Measurements from ENCODE around the gene PDK4.

The PDK4 gene

GRCh38 chr7:95630702-95631458 lies 34.6 kb upstream of the PDK4 start:
- Mint-ChIP-seq H3K27ac (no peak overlapping the region), H3K27me3 (ENCODE audit: low read depth) (no peaks in the 10 kb centered on the region), H3K9me3 (no peaks in the 10 kb centered on the region), H3K4me1 (peaks cover 4% of the 10 kb centered on the region), H3K4me3 (no peak overlapping the region), H3K36me3 (ENCODE audit: low read depth) (no peaks in the 10 kb centered on the region)
- TF ChIP-seq CTCF (IDR thresholded peaks at IDR 0.05; ENCODE audit: unreplicated experiment in 3 of 3) = no peak

- Mint-ChIP-seq H3K27me3 (ENCODE audit: low read depth) (no peaks in the 10 kb centered on the region), H3K4me1 (peaks cover 4% of the 10 kb centered on the region), H3K27ac (no peak overlapping the region), H3K9me3 (no peaks in the 10 kb centered on the region), H3K36me3 (ENCODE audit: low read depth) (no peaks in the 10 kb centered on the region), H3K4me3 (no peak overlapping the region)
- no peak for TF ChIP-seq CTCF (IDR thresholded peaks at IDR 0.05; ENCODE audit: unreplicated experiment in 3 of 3)
Observed at GRCh38 chr7:95628831-95629439, 32.6 kb upstream of the PDK4 start.

GRCh38 chr7:95623788-95624187 lies 27.5 kb upstream of the PDK4 start:
- no peaks in the 10 kb centered on the region for H3K36me3 Mint-ChIP-seq (ENCODE audit: low read depth)
- no peak overlapping the region for H3K27ac Mint-ChIP-seq
- TF ChIP-seq CTCF (IDR thresholded peaks at IDR 0.05; ENCODE audit: unreplicated experiment in 3 of 3) = no peak
- peaks cover 4% of the 10 kb centered on the region for H3K9me3 Mint-ChIP-seq
- H3K4me1 Mint-ChIP-seq = peaks cover 1% of the 10 kb centered on the region
- H3K27me3 Mint-ChIP-seq (ENCODE audit: low read depth) = no peaks in the 10 kb centered on the region
- no peak overlapping the region for H3K4me3 Mint-ChIP-seq

GRCh38 chr7:95622859-95623258 lies 26.5 kb upstream of the PDK4 start:
- Mint-ChIP-seq H3K9me3 (peaks cover 7% of the 10 kb centered on the region), H3K27ac (no peak overlapping the region), H3K4me3 (no peak overlapping the region), H3K4me1 (no peaks in the 10 kb centered on the region), H3K36me3 (ENCODE audit: low read depth) (no peaks in the 10 kb centered on the region), H3K27me3 (ENCODE audit: low read depth) (no peaks in the 10 kb centered on the region)
- no peak for TF ChIP-seq CTCF (IDR thresholded peaks at IDR 0.05; ENCODE audit: unreplicated experiment in 3 of 3)

- H3K27me3 Mint-ChIP-seq (ENCODE audit: low read depth) = no peaks in the 10 kb centered on the region
- H3K4me1 Mint-ChIP-seq = no peaks in the 10 kb centered on the region
- H3K27ac Mint-ChIP-seq = no peak overlapping the region
- peaks cover 12% of the 10 kb centered on the region for H3K9me3 Mint-ChIP-seq
- H3K4me3 Mint-ChIP-seq = no peak overlapping the region
- no peak for TF ChIP-seq CTCF (IDR thresholded peaks at IDR 0.05; ENCODE audit: unreplicated experiment in 3 of 3)
- no peaks in the 10 kb centered on the region for H3K36me3 Mint-ChIP-seq (ENCODE audit: low read depth)
Observed at GRCh38 chr7:95622001-95622549, 25.8 kb upstream of the PDK4 start.
